Left ventricle myocardium inferior (tissue), 1 donor: ENCODE results near the gene ALG2. TPM values are rescaled to one million over a fixed set of nuclear protein-coding genes. Genes with fewer than 3 reads are reported as not detected.
A peak's percentile ranks its signal among the peaks of the same experiment; 100 is the strongest.

Experiments used
- DNase-seq: peaks from one replicate; pipeline ENCODE4 v3.0.0-alpha.2; 2020
- H3K27ac ChIP-seq: fragments of 200-600 bp; replicated peaks from 2 replicates; pipeline ENCODE4 v1.8.0; 2021
- H3K27me3 ChIP-seq: fragments of 200-600 bp; 2 replicates; pipeline ENCODE4 v1.8.0; 2021; ENCODE audit warnings: low read depth
- H3K36me3 ChIP-seq: fragments of 200-600 bp; 2 replicates; pipeline ENCODE4 v1.8.0; 2021
- H3K4me1 ChIP-seq: fragments of 200-600 bp; 2 replicates; pipeline ENCODE4 v1.8.0; 2021
- H3K4me3 ChIP-seq: fragments of 200-600 bp; 2 replicates; pipeline ENCODE4 v1.8.0; 2021; ENCODE audit warnings: mild to moderate bottlenecking, moderate library complexity
- H3K9me3 ChIP-seq: fragments of 200-600 bp; replicated peaks from 2 replicates; pipeline ENCODE4 v1.8.0; 2021
- CTCF ChIP-seq: fragments of 200-600 bp; IDR thresholded peaks from 2 replicates; pipeline ENCODE4 v1.8.0; 2021; ENCODE audit warnings: antibody characterized with exemption, mild to moderate bottlenecking, borderline replicate concordance
- intact Hi-C: fragments of 100-400 bp; cut with micrococcal nuclease; formaldehyde crosslinking; loops from one replicate; pipeline ENCODE4 v1.11.0; 2022
- total RNA-seq: library from RNA; stranded (reverse); fragmentation: NEBNext Ultra II Directional; extraction: Animal tissue kit (Norgen Biotek cat#: 25700); gene quantifications from one replicate; pipeline ENCODE4 v1.2.1, GENCODE V29; 2021
- donor health status: DM: no; HTN: yes; CAD: no; lungs with severe emphysema.

ALG2 gene
- total RNA-seq, 1 donor from 2014 or later = 14.8 TPM

- no peaks in the 10 kb centered on the region for H3K27me3 ChIP-seq
- TF ChIP-seq CTCF = no peak
- peak overlapping the region; percentile 51 for H3K27ac ChIP-seq
These were observed 33.9 kb upstream of the ALG2 start for GRCh38 chr9:99255651-99256050.

GRCh38 chr9:99253772-99254431 lies 32.2 kb upstream of the ALG2 start:
- Histone ChIP-seq H3K27me3 (no peaks in the 10 kb centered on the region), H3K27ac (no peak overlapping the region), H3K9me3 (no peaks in the 10 kb centered on the region), H3K4me1 (peaks cover 30% of the 10 kb centered on the region), H3K4me3 (no peak overlapping the region), H3K36me3 (no peaks in the 10 kb centered on the region)
- intact Hi-C loops = no loop called here
- no peak for TF ChIP-seq CTCF
- no peak for DNase-seq

More at GRCh38 chr9:99255651-99256050, 33.9 kb upstream of the ALG2 start:
- Histone ChIP-seq H3K9me3 (no peaks in the 10 kb centered on the region), H3K4me3 (no peak overlapping the region), H3K4me1 (peaks cover 46% of the 10 kb centered on the region), H3K36me3 (no peaks in the 10 kb centered on the region)
- intact Hi-C loops = no loop called here
- no peak for DNase-seq

- intact Hi-C loops = no loop called here
- no peaks in the 10 kb centered on the region for H3K36me3 ChIP-seq
These were observed 31.4 kb upstream of the ALG2 start for GRCh38 chr9:99253134-99253533.

GRCh38 chr9:99251157-99251556 lies 29.4 kb upstream of the ALG2 start:
- no peak overlapping the region for H3K4me3 ChIP-seq
- intact Hi-C loops = no loop called here
- H3K27ac ChIP-seq = no peak overlapping the region
- no peak for TF ChIP-seq CTCF
- H3K9me3 ChIP-seq = no peaks in the 10 kb centered on the region
- H3K27me3 ChIP-seq = no peaks in the 10 kb centered on the region
- no peak for DNase-seq
- no peaks in the 10 kb centered on the region for H3K36me3 ChIP-seq
- peaks cover 13% of the 10 kb centered on the region for H3K4me1 ChIP-seq

More at GRCh38 chr9:99253134-99253533, 31.4 kb upstream of the ALG2 start:
- no peaks in the 10 kb centered on the region for H3K9me3 ChIP-seq
- no peak overlapping the region for H3K4me3 ChIP-seq
- H3K4me1 ChIP-seq = peaks cover 23% of the 10 kb centered on the region
- DNase-seq = no peak
- H3K27me3 ChIP-seq = no peaks in the 10 kb centered on the region
- H3K27ac ChIP-seq = no peak overlapping the region
- TF ChIP-seq CTCF = no peak

GRCh38 chr9:99249619-99250018 lies 27.9 kb upstream of the ALG2 start:
- no peak for TF ChIP-seq CTCF
- H3K27ac ChIP-seq = no peak overlapping the region
- no peaks in the 10 kb centered on the region for H3K27me3 ChIP-seq
- H3K4me1 ChIP-seq = no peaks in the 10 kb centered on the region
- H3K9me3 ChIP-seq = no peaks in the 10 kb centered on the region
- intact Hi-C loops = no loop called here
- no peak overlapping the region for H3K4me3 ChIP-seq
- no peak for DNase-seq
- no peaks in the 10 kb centered on the region for H3K36me3 ChIP-seq
